ENCODE data around the gene ZMYM3. TPM values are rescaled to one million over a fixed set of nuclear protein-coding genes. Genes with fewer than 3 reads are reported as not detected.
"Not testable (repeated sequence)": the region's sequence is repeated elsewhere in the genome, so short reads cannot be mapped to it uniquely, and the experiment has no call there.

The ZMYM3 gene
- polyA plus RNA-seq, 1 donor (not counting 4 experiments of a cell fraction or from before 2014, with no cell fraction given), result 7.7 TPM

DNA sequence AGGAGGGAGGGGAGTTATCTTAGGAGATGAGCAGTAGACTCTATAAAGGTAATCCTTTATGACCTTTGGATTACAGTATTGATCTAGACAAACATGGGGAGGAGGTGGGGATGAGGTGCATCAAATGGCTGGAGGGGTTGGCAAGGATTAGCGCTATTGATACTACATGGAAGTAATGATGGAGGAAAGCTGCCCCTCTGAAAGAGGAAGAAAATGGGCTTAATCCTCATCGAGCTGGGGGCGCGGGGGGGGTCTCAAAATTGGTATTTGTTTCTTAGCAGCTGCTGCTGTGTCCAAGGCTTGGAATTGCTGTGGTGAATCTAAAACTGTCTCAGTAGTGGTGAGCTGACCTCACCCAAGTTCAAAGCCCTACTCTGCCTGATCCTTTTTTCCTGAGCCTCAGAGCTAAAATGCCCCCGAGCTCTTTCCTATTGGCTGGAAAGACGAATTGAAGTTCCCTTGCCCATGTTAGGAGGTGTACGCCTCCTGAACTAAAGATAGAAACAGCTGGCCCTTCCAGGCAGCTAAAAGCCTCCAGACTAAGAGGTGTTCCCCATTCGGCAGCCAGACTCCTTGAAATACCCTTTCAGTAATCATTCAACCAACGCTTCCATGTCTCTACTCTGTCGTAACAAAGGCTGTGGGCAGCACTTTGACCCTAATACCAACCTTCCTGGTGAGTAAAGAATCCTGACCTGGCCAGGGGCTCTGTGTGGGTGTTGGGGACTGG lies 47.4 kb upstream of the ZMYM3 start, which contains the start of gene ITGB1BP2:
TSS of gene ITGB1BP2 (plus strand) at position 556 of the 730 bp plus-strand sequence. CDS start at position 613, 57 bp downstream.
- no peak within 1 kb of the TSS for H3K9ac ChIP-seq (ENCODE audit: control insufficient read depth, extremely low read depth, insufficient read depth, low read length)
- H3K79me2 ChIP-seq (ENCODE audit: control insufficient read depth, insufficient read depth, low read length), result no peaks in the 10 kb centered on the region
- dilution Hi-C loops (cut with MboI; ENCODE audit: extremely low pct_ligation_motif_present, low sequenced_read_pairs), result no loop called here
- no peak within 1 kb of the TSS for H3K4me3 ChIP-seq (ENCODE audit: control insufficient read depth in 2 of 3, extremely low read depth in 1 of 3, insufficient read depth in 2 of 3, low read depth in 1 of 3, low read length in 3 of 3)
- no peaks in the 10 kb centered on the region for H3K9me1 ChIP-seq (ENCODE audit: control insufficient read depth, extremely low read depth, insufficient read depth, low read length)
- H3K9me3 ChIP-seq (ENCODE audit: control insufficient read depth, low read depth, low read length), result no peaks in the 10 kb centered on the region
- no peaks in the 10 kb centered on the region for H3K27me3 ChIP-seq (ENCODE audit: control insufficient read depth, extremely low read depth, insufficient read depth, low read length)
- no peaks in the 10 kb centered on the region for H4K20me1 ChIP-seq (ENCODE audit: control insufficient read depth, extremely low read depth, insufficient read depth, low read length)
- no peak for DNase-seq (ENCODE audit: low read depth, low spot score)
- no peak for FAIRE-seq
- TF ChIP-seq, protein P1, sequence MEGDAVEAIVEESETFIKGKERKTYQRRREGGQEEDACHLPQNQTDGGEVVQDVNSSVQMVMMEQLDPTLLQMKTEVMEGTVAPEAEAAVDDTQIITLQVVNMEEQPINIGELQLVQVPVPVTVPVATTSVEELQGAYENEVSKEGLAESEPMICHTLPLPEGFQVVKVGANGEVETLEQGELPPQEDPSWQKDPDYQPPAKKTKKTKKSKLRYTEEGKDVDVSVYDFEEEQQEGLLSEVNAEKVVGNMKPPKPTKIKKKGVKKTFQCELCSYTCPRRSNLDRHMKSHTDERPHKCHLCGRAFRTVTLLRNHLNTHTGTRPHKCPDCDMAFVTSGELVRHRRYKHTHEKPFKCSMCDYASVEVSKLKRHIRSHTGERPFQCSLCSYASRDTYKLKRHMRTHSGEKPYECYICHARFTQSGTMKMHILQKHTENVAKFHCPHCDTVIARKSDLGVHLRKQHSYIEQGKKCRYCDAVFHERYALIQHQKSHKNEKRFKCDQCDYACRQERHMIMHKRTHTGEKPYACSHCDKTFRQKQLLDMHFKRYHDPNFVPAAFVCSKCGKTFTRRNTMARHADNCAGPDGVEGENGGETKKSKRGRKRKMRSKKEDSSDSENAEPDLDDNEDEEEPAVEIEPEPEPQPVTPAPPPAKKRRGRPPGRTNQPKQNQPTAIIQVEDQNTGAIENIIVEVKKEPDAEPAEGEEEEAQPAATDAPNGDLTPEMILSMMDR (optimal IDR thresholded peaks at IDR 0.05 in 1 of 3, IDR thresholded peaks at IDR 0.05 in 1 of 3, conservative IDR thresholded peaks at IDR 0.05 in 1 of 3; ENCODE audit: extremely low read depth in 1 of 3, insufficient read depth in 2 of 3, low read length in 3 of 3), result no peak
- no peak within 1 kb of the TSS for H3K27ac ChIP-seq (ENCODE audit: control insufficient read depth, insufficient read depth, low read length)
- H3K4me2 ChIP-seq (ENCODE audit: control insufficient read depth, extremely low read depth, insufficient read depth, low read depth, low read length), result no peak within 1 kb of the TSS
- peaks cover 3 to 7% of the 10 kb centered on the region in 2 experiments for H3K36me3 ChIP-seq (ENCODE audit: control insufficient read depth in 2 of 2, extremely low read depth in 1 of 2, insufficient read depth in 2 of 2, low read length in 2 of 2)
- H2AFZ ChIP-seq (ENCODE audit: control insufficient read depth, low read length), result no peak within 1 kb of the TSS
- H3K4me1 ChIP-seq (ENCODE audit: control insufficient read depth, extremely low read depth, insufficient read depth, low read length), result peaks cover 2% of the 10 kb centered on the region

DNA sequence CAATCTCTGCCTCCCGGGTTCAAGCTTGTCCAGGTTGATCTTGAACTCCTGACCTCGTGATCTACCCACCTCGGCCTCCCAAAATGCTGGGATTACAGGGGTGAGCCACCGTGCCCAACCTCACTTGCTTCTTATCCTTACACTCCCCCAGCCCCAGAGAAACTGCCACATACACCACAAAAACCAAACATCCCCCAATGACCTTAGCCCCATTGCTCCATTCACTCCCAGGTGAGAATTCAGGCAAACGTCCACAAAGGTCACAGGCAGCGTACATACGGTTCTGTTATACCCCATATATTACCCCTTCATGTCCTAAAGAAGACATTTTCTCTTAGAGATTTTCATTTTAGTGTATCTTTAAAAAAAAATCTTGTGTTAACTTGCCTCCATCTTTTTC lies 46.6 kb upstream of the ZMYM3 start:
- H3K9me1 ChIP-seq (ENCODE audit: control insufficient read depth, extremely low read depth, insufficient read depth, low read length); H3K4me1 ChIP-seq (ENCODE audit: control insufficient read depth, extremely low read depth, insufficient read depth, low read length); FAIRE-seq; H3K36me3 ChIP-seq (ENCODE audit: control insufficient read depth in 2 of 2, extremely low read depth in 1 of 2, insufficient read depth in 2 of 2, low read length in 2 of 2); H3K79me2 ChIP-seq (ENCODE audit: control insufficient read depth, insufficient read depth, low read length); H3K4me2 ChIP-seq (ENCODE audit: control insufficient read depth, extremely low read depth, insufficient read depth, low read depth, low read length); dilution Hi-C loops (cut with MboI; ENCODE audit: extremely low pct_ligation_motif_present, low sequenced_read_pairs); H3K27ac ChIP-seq (ENCODE audit: control insufficient read depth, insufficient read depth, low read length); H3K9me3 ChIP-seq (ENCODE audit: control insufficient read depth, low read depth, low read length); H3K27me3 ChIP-seq (ENCODE audit: control insufficient read depth, extremely low read depth, insufficient read depth, low read length); H3K9ac ChIP-seq (ENCODE audit: control insufficient read depth, extremely low read depth, insufficient read depth, low read length); DNase-seq (ENCODE audit: low read depth, low spot score); H2AFZ ChIP-seq (ENCODE audit: control insufficient read depth, low read length); H3K4me3 ChIP-seq (ENCODE audit: control insufficient read depth in 2 of 3, extremely low read depth in 1 of 3, insufficient read depth in 2 of 3, low read depth in 1 of 3, low read length in 3 of 3); H4K20me1 ChIP-seq (ENCODE audit: control insufficient read depth, extremely low read depth, insufficient read depth, low read length): not testable (repeated sequence)

DNA sequence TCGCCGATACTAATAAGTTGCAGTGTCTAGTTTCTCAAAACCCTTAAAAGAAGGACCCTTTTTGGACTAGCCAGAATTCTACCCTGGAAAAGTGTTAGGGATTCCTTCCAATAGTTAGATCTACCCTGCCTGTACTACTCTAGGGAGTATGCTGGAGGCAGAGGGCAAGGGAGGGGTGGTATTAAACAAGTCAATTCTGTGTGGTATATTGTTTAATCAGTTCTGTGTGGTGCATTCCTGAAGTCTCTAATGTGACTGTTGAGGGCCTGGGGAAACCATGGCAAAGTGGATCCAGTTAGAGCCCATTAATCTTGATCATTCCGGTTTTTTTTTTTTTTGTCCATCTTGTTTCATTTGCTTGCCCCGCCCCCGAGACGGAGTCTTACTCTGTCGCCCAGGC lies 46.1 kb upstream of the ZMYM3 start:
- H3K79me2 ChIP-seq (ENCODE audit: control insufficient read depth, insufficient read depth, low read length); H3K27ac ChIP-seq (ENCODE audit: control insufficient read depth, insufficient read depth, low read length); H3K27me3 ChIP-seq (ENCODE audit: control insufficient read depth, extremely low read depth, insufficient read depth, low read length); H3K9me3 ChIP-seq (ENCODE audit: control insufficient read depth, low read depth, low read length); H4K20me1 ChIP-seq (ENCODE audit: control insufficient read depth, extremely low read depth, insufficient read depth, low read length); H3K4me1 ChIP-seq (ENCODE audit: control insufficient read depth, extremely low read depth, insufficient read depth, low read length); dilution Hi-C loops (cut with MboI; ENCODE audit: extremely low pct_ligation_motif_present, low sequenced_read_pairs); H3K4me3 ChIP-seq (ENCODE audit: control insufficient read depth in 2 of 3, extremely low read depth in 1 of 3, insufficient read depth in 2 of 3, low read depth in 1 of 3, low read length in 3 of 3); H3K36me3 ChIP-seq (ENCODE audit: control insufficient read depth in 2 of 2, extremely low read depth in 1 of 2, insufficient read depth in 2 of 2, low read length in 2 of 2); H3K4me2 ChIP-seq (ENCODE audit: control insufficient read depth, extremely low read depth, insufficient read depth, low read depth, low read length); DNase-seq (ENCODE audit: low read depth, low spot score); H3K9me1 ChIP-seq (ENCODE audit: control insufficient read depth, extremely low read depth, insufficient read depth, low read length); H2AFZ ChIP-seq (ENCODE audit: control insufficient read depth, low read length); H3K9ac ChIP-seq (ENCODE audit: control insufficient read depth, extremely low read depth, insufficient read depth, low read length): not testable (repeated sequence)
- FAIRE-seq, result peak; percentile 17
